Erythroblast (primary cell): ENCODE data around the gene IER5L.

Experiments used
- DNase-seq, 2 experiments: peaks; one replicate each; lab custom pipeline; 2025; lab: John Stamatoyannopoulos, UW
- GATA1 ChIP-seq: IDR thresholded peaks from 2 replicates; pipeline ENCODE4 v1.6.1; 2011; ENCODE audit warnings: low read depth, mild to moderate bottlenecking, control low read depth, low read length, moderate library complexity
- POLR2A ChIP-seq: IDR thresholded peaks from 2 replicates; pipeline ENCODE4 v1.6.1; 2011; ENCODE audit warnings: mild to moderate bottlenecking, low read length

Gene IER5L

GRCh38 chr9:129182122-129182521 is 4.1 kb upstream of the IER5L start:
- TF ChIP-seq POLR2A (no peak), GATA1 (no peak)
- DNase-seq, result no peak

GRCh38 chr9:129181246-129181645 is 3.2 kb upstream of the IER5L start:
- no peak for TF ChIP-seq GATA1
- TF ChIP-seq POLR2A, result no peak
- no peak for DNase-seq

- DNase-seq, result no peak
- TF ChIP-seq POLR2A, result no peak
- TF ChIP-seq GATA1, result no peak
Measured at GRCh38 chr9:129178568-129179382, 714 bp upstream of the IER5L start.

GRCh38 chr9:129177443-129177790 is 644 bp downstream of the IER5L start:
- TF ChIP-seq GATA1, result no peak

GRCh38 chr9:129176701-129177442 is 1.2 kb downstream of the IER5L start:
- TF ChIP-seq GATA1 (no peak), POLR2A (no peak)
- peak; percentile 22 to 43 for DNase-seq

More at GRCh38 chr9:129177443-129177790, 644 bp downstream of the IER5L start:
- peak; percentile 58 to 66 for DNase-seq

- peak; percentile 43 to 48 for DNase-seq
- TF ChIP-seq POLR2A, result peak; percentile 16
- no peak for TF ChIP-seq GATA1
Measured at GRCh38 chr9:129175825-129176633, 2.0 kb downstream of the IER5L start.

- TF ChIP-seq GATA1 (no peak), POLR2A (no peak)
- DNase-seq, result no peak
Measured at GRCh38 chr9:129175515-129175824, 2.6 kb downstream of the IER5L start.

- no peak for TF ChIP-seq GATA1
- TF ChIP-seq POLR2A, result no peak
- DNase-seq, result no peak
Measured at GRCh38 chr9:129174724-129175514, 3.1 kb downstream of the IER5L start.

GRCh38 chr9:129174102-129174723 is 3.8 kb downstream of the IER5L start:
- TF ChIP-seq GATA1 (no peak), POLR2A (no peak)
- peak; percentile 75 to 84 for DNase-seq

- TF ChIP-seq GATA1, result no peak
- no peak for TF ChIP-seq POLR2A
- no peak for DNase-seq
Measured at GRCh38 chr9:129173296-129174101, 4.6 kb downstream of the IER5L start.

- DNase-seq, result no peak
- no peak for TF ChIP-seq GATA1
- TF ChIP-seq POLR2A, result no peak
Measured at GRCh38 chr9:129172816-129173215, 5.2 kb downstream of the IER5L start.

- DNase-seq, result no peak
- TF ChIP-seq POLR2A, result no peak
- TF ChIP-seq GATA1, result no peak
Measured at GRCh38 chr9:129171993-129172751, 5.9 kb downstream of the IER5L start.
